HUES6 (cell line): Measurements from ENCODE around the gene ERCC3.

Experiments used
- H3K27ac ChIP-seq: 2 replicates; pipeline ENCODE4 v1.7.0; 2013; ENCODE audit warnings: low read depth, mild to moderate bottlenecking, low read length, inconsistent platforms
- H3K27me3 ChIP-seq: 2 replicates; pipeline ENCODE4 v1.6.1; 2013; ENCODE audit warnings: low read length; ENCODE audit not compliant: control insufficient read depth, insufficient read depth
- H3K36me3 ChIP-seq: 2 replicates; pipeline ENCODE4 v1.6.1; 2013; ENCODE audit warnings: low read length; ENCODE audit not compliant: control insufficient read depth, insufficient read depth
- H3K4me1 ChIP-seq: 2 replicates; pipeline ENCODE4 v1.6.1; 2013; ENCODE audit warnings: low read length; ENCODE audit not compliant: control insufficient read depth, insufficient read depth
- H3K4me3 ChIP-seq: 2 replicates; pipeline ENCODE4 v1.5.1; 2013; ENCODE audit warnings: low read depth, low read length
- H3K9ac ChIP-seq: one replicate; pipeline ENCODE4 v1.6.1; 2013; ENCODE audit warnings: mild to moderate bottlenecking, low read length
- H3K9me3 ChIP-seq: 2 replicates; pipeline ENCODE4 v1.6.1; 2013; ENCODE audit warnings: low read depth, low read length; ENCODE audit not compliant: control insufficient read depth, insufficient read depth

The ERCC3 gene

GRCh38 chr2:127314193-127314988, 20.4 kb upstream of the ERCC3 start:
- Histone ChIP-seq H3K4me3 (no peak overlapping the region), H3K36me3 (peaks cover 48% of the 10 kb centered on the region), H3K27ac (no peak overlapping the region), H3K9ac (no peak overlapping the region), H3K27me3 (no peaks in the 10 kb centered on the region), H3K4me1 (no peaks in the 10 kb centered on the region), H3K9me3 (no peaks in the 10 kb centered on the region)

- no peak overlapping the region for H3K4me3 ChIP-seq
- H3K9ac ChIP-seq, result no peak overlapping the region
- H3K9me3 ChIP-seq, result no peaks in the 10 kb centered on the region
- no peaks in the 10 kb centered on the region for H3K4me1 ChIP-seq
- no peak overlapping the region for H3K27ac ChIP-seq
- H3K36me3 ChIP-seq, result peaks cover 49% of the 10 kb centered on the region
- no peaks in the 10 kb centered on the region for H3K27me3 ChIP-seq
Observed at GRCh38 chr2:127313406-127313805, 19.5 kb upstream of the ERCC3 start.

- Histone ChIP-seq H3K27ac (no peak overlapping the region), H3K9ac (no peak overlapping the region), H3K36me3 (peaks cover 46% of the 10 kb centered on the region), H3K4me3 (no peak overlapping the region), H3K27me3 (no peaks in the 10 kb centered on the region), H3K9me3 (no peaks in the 10 kb centered on the region), H3K4me1 (no peaks in the 10 kb centered on the region)
Observed at GRCh38 chr2:127310980-127311379, 17.0 kb upstream of the ERCC3 start.

- Histone ChIP-seq H3K4me3 (no peak overlapping the region), H3K27ac (no peak overlapping the region), H3K4me1 (no peaks in the 10 kb centered on the region), H3K36me3 (peaks cover 45% of the 10 kb centered on the region), H3K9ac (no peak overlapping the region), H3K9me3 (no peaks in the 10 kb centered on the region), H3K27me3 (no peaks in the 10 kb centered on the region)
Observed at GRCh38 chr2:127309468-127309867, 15.5 kb upstream of the ERCC3 start.

- no peaks in the 10 kb centered on the region for H3K4me1 ChIP-seq
- H3K27me3 ChIP-seq, result no peaks in the 10 kb centered on the region
- H3K4me3 ChIP-seq, result no peak overlapping the region
- H3K9ac ChIP-seq, result no peak overlapping the region
- H3K36me3 ChIP-seq, result peaks cover 37% of the 10 kb centered on the region
- H3K9me3 ChIP-seq, result no peaks in the 10 kb centered on the region
- H3K27ac ChIP-seq, result no peak overlapping the region
Observed at GRCh38 chr2:127308586-127309138, 14.7 kb upstream of the ERCC3 start.

GRCh38 chr2:127305990-127306585, 12.1 kb upstream of the ERCC3 start:
- Histone ChIP-seq H3K4me3 (no peak overlapping the region), H3K9ac (no peak overlapping the region), H3K4me1 (no peaks in the 10 kb centered on the region), H3K9me3 (no peaks in the 10 kb centered on the region), H3K27ac (no peak overlapping the region), H3K36me3 (peaks cover 25% of the 10 kb centered on the region), H3K27me3 (no peaks in the 10 kb centered on the region)

- Histone ChIP-seq H3K9me3 (no peaks in the 10 kb centered on the region), H3K4me3 (no peak overlapping the region), H3K27me3 (no peaks in the 10 kb centered on the region), H3K9ac (no peak overlapping the region), H3K4me1 (no peaks in the 10 kb centered on the region), H3K36me3 (peaks cover 12% of the 10 kb centered on the region), H3K27ac (no peak overlapping the region)
Observed at GRCh38 chr2:127302168-127302567, 8.2 kb upstream of the ERCC3 start.

GRCh38 chr2:127293386-127293747, 577 bp downstream of the ERCC3 start:
- Histone ChIP-seq H3K27ac (peak overlapping the region; percentile 83; the same call in 1 of the 2 replicates), H3K27me3 (no peaks in the 10 kb centered on the region), H3K36me3 (peaks cover 43% of the 10 kb centered on the region), H3K4me3 (peak overlapping the region; percentile 91), H3K4me1 (no peaks in the 10 kb centered on the region), H3K9me3 (no peaks in the 10 kb centered on the region), H3K9ac (peak overlapping the region; percentile 92)

- Histone ChIP-seq H3K9me3 (peaks cover 10% of the 10 kb centered on the region), H3K27me3 (no peaks in the 10 kb centered on the region), H3K4me1 (no peaks in the 10 kb centered on the region), H3K27ac (no peak overlapping the region), H3K36me3 (peaks cover 92% of the 10 kb centered on the region), H3K9ac (no peak overlapping the region), H3K4me3 (no peak overlapping the region)
Observed at GRCh38 chr2:127288274-127288673, 5.7 kb downstream of the ERCC3 start.

- Histone ChIP-seq H3K9me3 (peaks cover 12% of the 10 kb centered on the region), H3K4me1 (no peaks in the 10 kb centered on the region), H3K9ac (no peak overlapping the region), H3K27me3 (no peaks in the 10 kb centered on the region), H3K4me3 (no peak overlapping the region), H3K27ac (no peak overlapping the region), H3K36me3 (peaks cover 93% of the 10 kb centered on the region)
Observed at GRCh38 chr2:127283275-127283674, 10.7 kb downstream of the ERCC3 start.

- no peaks in the 10 kb centered on the region for H3K4me1 ChIP-seq
- H3K36me3 ChIP-seq, result peaks cover 93% of the 10 kb centered on the region
- no peak overlapping the region for H3K4me3 ChIP-seq
- peaks cover 12% of the 10 kb centered on the region for H3K9me3 ChIP-seq
- no peaks in the 10 kb centered on the region for H3K27me3 ChIP-seq
- H3K9ac ChIP-seq, result no peak overlapping the region
- H3K27ac ChIP-seq, result no peak overlapping the region
Observed at GRCh38 chr2:127280693-127281092, 13.3 kb downstream of the ERCC3 start.
